Measurements from ENCODE around the gene HPN.

- no peak for TF ChIP-seq CTCF (IDR thresholded peaks at IDR 0.05; ENCODE audit: insufficient read depth, low read length, poor library complexity, severe bottlenecking)
- no peak for TF ChIP-seq EZH2phosphoT487 (conservative IDR thresholded peaks at IDR 0.05; ENCODE audit: low read length)
Observed at GRCh38 chr19:35048911-35049411, 7.4 kb downstream of the HPN start.

All from SU-DHL-6 (cell line).